Muscle of leg (tissue), 11 donors: Measurements from ENCODE around the gene GNB5. TPM values are rescaled to one million over a fixed set of nuclear protein-coding genes. Genes with fewer than 3 reads are reported as not detected.
A peak's percentile ranks its signal among the peaks of the same experiment; 100 is the strongest.
"Not testable (repeated sequence)": the region's sequence is repeated elsewhere in the genome, so short reads cannot be mapped to it uniquely, and the experiment has no call there.

Source experiments
- DNase-seq: peaks from one replicate; pipeline ENCODE4 v3.0.0; 2013
- H3K27ac ChIP-seq: one replicate; pipeline ENCODE4 v1.5.1; 2013; ENCODE audit warnings: mild to moderate bottlenecking, low read length, control low read depth
- H3K27me3 ChIP-seq: one replicate; pipeline ENCODE4 v1.6.1; 2013; ENCODE audit warnings: low read length; ENCODE audit not compliant: control insufficient read depth, insufficient read depth
- H3K36me3 ChIP-seq: one replicate; pipeline ENCODE4 v1.6.1; 2013; ENCODE audit warnings: low read length; ENCODE audit not compliant: control insufficient read depth, insufficient read depth
- H3K4me1 ChIP-seq: one replicate; pipeline ENCODE4 v1.6.1; 2013; ENCODE audit warnings: low read length; ENCODE audit not compliant: control insufficient read depth, insufficient read depth
- H3K4me3 ChIP-seq: one replicate; pipeline ENCODE4 v1.5.1; 2013; ENCODE audit warnings: low read length, control low read depth
- H3K9me3 ChIP-seq: replicated peaks from 2 replicates; pipeline ENCODE4 v1.6.1; 2013; ENCODE audit warnings: low read depth, low read length; ENCODE audit not compliant: control insufficient read depth
- WGBS: methylation state at CpG from one replicate; pipeline ENCODE4 v1.1.5; 2013; ENCODE audit warnings: missing lambda C conversion rate; ENCODE audit not compliant: insufficient coverage; 5-methylcytosine and 5-hydroxymethylcytosine counted together
- polyA plus RNA-seq, 8 donors: library from polyadenylated mRNA; unstranded; fragments of 120-200 nt; gene quantifications; one replicate each; pipeline versions ENCODE4 v1.2.1 to v1.2.3, GENCODE V29; 2013; ENCODE audit warnings: inconsistent platforms in 1 of 8, low replicate concordance in 1 of 8; ENCODE audit not compliant: insufficient read length in 8 of 8, insufficient read depth in 1 of 8
- total RNA-seq: library from RNA; stranded (reverse); fragments of 120-200 nt; gene quantifications from one replicate; pipeline ENCODE4 v1.2.4, GENCODE V29; 2013

Gene GNB5
- total and polyA plus RNA-seq, 9 donors = 4.7 to 9.8 (median 7.9) TPM

DNA sequence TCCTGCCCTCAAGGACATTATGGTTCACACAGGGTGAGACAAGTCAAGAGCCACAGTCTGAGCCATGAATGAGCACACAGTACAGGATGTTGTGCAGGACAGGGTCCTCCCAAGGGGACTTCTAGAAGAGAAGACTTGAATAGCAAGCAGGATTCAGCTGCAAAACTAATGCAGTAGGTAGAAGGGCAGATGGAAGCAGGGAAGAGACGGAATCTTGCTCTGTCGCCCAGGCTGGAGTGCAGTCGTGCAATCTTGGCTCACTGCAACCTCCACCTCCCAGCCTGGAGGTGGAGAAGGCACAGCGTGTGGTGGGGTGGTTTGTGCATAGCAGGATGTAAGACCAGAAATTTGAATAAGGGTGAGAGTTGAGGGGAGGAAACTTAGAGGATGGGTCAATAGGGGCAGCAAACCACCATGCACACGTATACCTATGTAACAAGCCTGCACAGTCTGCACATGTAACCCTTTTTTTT is 86.6 kb downstream of the GNB5 start:
- 60% methylated on average over 2 of the region's 5 CpGs for WGBS
- no peaks in the 10 kb centered on the region for H3K4me1 ChIP-seq
- no peaks in the 10 kb centered on the region for H3K36me3 ChIP-seq
- DNase-seq = no peak
- H3K27me3 ChIP-seq = no peaks in the 10 kb centered on the region
- H3K27ac ChIP-seq = no peak overlapping the region
- no peak overlapping the region for H3K4me3 ChIP-seq
- H3K9me3 ChIP-seq = no peaks in the 10 kb centered on the region

DNA sequence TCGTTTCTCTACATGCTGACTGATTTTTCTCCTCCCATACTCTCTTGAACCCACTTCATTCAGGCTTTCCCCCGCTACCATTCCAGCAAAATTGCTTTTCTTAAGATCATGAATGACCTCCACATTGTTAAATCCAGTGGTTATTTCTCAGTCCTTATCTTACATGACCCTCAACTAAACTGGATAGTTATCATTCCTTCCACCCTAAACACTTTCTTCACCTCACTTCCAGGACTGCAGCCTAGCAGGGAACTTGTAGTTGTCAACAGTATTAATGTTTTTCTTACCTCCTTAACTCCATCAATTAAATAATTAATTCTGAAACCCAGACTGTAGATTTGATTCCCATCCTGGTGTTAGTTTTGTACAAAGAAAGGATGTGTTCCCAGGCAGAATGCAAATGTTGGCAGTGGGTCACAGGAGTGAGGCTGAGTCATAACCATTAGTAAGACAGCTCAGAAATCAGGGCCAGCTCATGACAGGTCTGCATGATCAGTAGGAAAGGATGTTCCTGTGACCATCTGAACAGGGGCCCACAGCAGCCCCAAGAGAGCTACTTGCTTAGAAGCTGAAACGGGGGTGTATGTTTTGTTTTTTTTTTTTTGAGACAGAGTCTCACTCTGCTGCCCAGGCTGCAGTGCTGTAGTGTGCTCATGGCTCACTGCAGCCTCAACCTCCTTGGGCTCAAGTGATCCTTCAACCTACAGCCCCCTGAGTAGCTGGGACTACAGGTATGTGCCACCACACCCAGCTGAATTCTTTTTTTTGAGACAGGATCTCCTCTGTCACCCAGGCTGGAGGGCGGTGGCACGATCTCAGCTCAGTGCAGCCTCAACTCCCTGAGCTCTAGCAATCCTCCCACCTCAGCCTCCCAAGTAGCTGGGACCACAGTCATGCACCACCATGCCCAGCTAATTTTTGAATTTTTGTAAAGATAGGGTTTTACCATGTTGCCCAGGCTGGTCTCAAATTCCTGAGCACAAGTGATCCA is 87.7 kb downstream of the GNB5 start:
- Histone ChIP-seq H3K9me3 (no peaks in the 10 kb centered on the region), H3K27ac (no peak overlapping the region), H3K27me3 (no peaks in the 10 kb centered on the region), H3K36me3 (no peaks in the 10 kb centered on the region), H3K4me1 (no peaks in the 10 kb centered on the region), H3K4me3 (no peak overlapping the region)
- DNase-seq = peak; percentile 68
- WGBS = 63% methylated on average over 2 of the region's 5 CpGs

DNA sequence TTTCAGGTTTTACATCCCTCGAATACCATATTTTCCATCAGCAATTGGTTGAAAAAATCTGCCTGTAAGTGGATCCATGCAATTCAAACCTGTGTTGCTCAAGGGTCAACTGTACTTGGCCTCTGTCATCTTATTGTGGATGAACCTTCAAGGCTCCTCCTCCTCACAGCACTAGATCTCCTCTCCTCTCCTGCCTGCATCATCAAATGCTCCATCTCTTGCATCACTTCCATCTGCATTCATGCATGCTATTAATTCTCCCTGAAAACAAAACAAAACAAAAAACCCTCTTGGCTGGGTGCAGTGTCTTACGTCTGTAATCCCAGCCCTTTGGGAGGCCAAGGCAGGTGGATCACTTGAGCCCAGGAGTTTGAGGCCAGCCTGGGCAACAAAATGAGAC is 88.7 kb downstream of the GNB5 start:
- no peaks in the 10 kb centered on the region for H3K36me3 ChIP-seq
- H3K4me3 ChIP-seq = no peak overlapping the region
- DNase-seq = peak; percentile 18
- no peak overlapping the region for H3K27ac ChIP-seq
- H3K9me3 ChIP-seq = no peaks in the 10 kb centered on the region
- no peaks in the 10 kb centered on the region for H3K27me3 ChIP-seq
- 42% methylated on average over 2 of the region's 2 CpGs for WGBS
- no peaks in the 10 kb centered on the region for H3K4me1 ChIP-seq

DNA sequence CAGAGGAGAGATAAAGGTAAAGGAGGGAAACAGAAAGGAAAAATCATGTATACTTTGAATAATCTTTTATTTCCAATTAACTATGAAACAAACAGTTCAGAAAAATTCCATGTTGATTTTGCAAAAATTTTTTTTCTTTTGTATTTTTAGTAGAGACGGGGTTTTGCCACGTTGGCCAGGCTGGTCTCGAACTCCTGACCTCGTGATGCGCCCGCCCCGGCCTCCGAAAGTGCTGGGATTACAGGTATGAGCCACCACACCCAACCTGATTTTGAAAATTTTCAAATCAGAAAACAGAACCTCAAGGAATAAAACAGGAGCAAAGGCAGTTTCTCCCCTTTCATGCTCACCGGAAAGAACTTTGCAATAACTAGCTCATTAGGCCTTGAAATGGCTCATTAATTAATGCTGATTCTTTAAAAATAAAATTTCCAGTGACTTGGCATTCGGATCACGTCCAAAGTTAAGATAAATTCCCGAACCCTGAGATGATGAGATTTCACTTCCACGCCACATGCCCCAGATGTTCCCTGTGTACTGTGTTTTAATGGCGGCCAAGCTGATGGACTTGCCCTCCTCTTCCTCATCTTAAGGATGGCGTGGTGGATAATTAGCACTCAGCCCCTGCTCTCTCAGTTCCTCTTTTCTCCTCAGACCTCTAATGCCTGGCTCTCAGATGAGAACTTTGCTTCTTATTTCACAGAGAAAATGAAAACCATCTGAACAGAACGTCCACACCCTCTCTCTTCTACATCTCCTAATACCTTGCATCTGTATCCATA is 89.5 kb downstream of the GNB5 start:
- no peak overlapping the region for H3K4me3 ChIP-seq
- no peak overlapping the region for H3K27ac ChIP-seq
- H3K27me3 ChIP-seq = no peaks in the 10 kb centered on the region
- 71% methylated on average over 4 of the region's 16 CpGs for WGBS
- DNase-seq = no peak
- H3K36me3 ChIP-seq = no peaks in the 10 kb centered on the region
- H3K9me3 ChIP-seq = no peaks in the 10 kb centered on the region
- peaks cover 3% of the 10 kb centered on the region for H3K4me1 ChIP-seq

DNA sequence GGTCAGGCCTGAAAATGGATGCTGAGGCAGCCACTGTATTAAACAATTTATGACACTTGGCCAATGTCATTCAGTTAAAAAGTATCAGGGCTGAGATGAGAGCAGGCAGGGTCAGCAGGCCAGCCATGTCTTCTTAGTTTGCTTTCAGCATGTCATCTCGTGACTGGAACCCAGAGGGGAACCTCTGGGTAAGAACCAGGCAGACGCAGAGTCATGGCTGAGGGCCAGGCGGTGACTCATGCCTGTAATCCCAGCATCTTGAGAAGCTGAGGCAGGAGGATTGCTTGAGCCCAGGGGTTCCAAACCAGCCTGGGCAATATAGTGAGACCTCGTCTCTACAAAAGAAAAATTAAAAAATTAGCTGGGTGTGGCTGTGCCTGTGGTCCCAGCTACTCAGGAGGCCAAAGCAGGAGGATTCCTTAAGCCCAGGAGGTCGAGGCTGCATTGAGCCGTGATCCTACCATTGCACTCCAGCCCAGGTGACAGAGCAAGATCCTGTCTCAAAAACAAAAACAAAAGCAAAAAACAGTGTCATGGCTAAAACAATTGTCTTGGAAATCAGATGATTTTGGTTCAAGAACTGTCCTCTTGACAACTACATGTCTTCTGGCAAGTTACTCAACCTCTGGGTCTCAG is 90.3 kb downstream of the GNB5 start:
- peak; percentile 65 for DNase-seq
- 59% methylated on average over 5 of the region's 6 CpGs for WGBS
- H3K4me1 ChIP-seq = peaks cover 3% of the 10 kb centered on the region
- H3K9me3 ChIP-seq = no peaks in the 10 kb centered on the region
- no peak overlapping the region for H3K27ac ChIP-seq
- H3K4me3 ChIP-seq = no peak overlapping the region
- H3K36me3 ChIP-seq = no peaks in the 10 kb centered on the region
- no peaks in the 10 kb centered on the region for H3K27me3 ChIP-seq

DNA sequence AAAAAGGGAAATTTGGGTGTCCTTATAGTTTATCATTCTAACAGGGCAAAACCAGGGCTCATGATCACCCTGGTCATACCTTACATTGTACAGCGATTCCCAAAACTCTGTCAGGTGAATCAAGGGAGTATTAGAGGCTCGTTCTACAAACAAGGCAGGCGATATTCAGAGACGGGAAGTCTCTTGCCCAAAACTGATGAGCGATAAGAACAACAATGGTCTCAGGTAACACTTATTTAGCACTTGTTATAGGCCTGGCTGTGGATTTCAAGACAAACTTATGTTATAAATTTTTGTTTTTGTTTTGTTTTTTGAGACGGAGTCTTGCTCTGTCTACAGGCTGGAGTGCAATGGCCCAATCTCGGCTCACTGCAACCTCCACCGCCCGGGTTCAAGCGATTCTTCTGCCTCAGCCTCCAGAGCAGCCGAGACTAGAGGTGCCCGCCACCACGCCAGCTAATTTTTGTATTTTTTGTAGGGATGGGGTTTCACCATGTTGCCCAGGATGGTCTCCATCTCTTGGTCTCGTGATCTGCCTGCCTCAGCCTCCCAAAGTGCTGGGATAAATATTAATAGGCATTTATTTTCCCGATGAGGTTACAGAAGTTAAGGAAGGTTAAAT is 91.4 kb downstream of the GNB5 start:
- Histone ChIP-seq H3K4me1 (peaks cover 5% of the 10 kb centered on the region), H3K4me3 (no peak overlapping the region), H3K27me3 (no peaks in the 10 kb centered on the region), H3K27ac (no peak overlapping the region), H3K9me3 (no peaks in the 10 kb centered on the region), H3K36me3 (no peaks in the 10 kb centered on the region)
- 92% methylated on average over 13 of the region's 15 CpGs for WGBS
- no peak for DNase-seq

DNA sequence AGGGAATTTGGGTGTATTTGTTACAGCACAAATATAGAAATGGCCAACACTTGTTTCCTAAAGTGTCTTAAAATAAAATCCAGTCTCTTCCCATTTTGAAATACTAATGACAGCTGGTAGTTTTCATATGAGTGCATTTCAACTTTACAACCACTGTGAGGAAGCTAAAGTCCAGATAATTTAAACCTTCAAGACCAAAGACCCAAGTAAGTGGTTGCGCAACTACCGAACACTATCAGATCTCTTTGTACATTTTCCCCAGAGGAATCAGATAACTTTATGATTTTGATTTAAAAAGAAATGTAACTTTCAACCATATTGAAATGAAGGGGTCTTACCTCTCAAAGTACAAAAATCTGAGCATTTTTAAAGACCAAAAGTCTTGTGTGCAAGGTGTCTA is 92.9 kb downstream of the GNB5 start:
- Histone ChIP-seq H3K36me3 (no peaks in the 10 kb centered on the region), H3K4me3 (no peak overlapping the region), H3K27me3 (no peaks in the 10 kb centered on the region), H3K4me1 (peaks cover 19% of the 10 kb centered on the region), H3K27ac (no peak overlapping the region), H3K9me3 (no peaks in the 10 kb centered on the region)
- WGBS = no CpG with 5 or more reads among the region's 2 CpGs
- DNase-seq = peak; percentile 35

DNA sequence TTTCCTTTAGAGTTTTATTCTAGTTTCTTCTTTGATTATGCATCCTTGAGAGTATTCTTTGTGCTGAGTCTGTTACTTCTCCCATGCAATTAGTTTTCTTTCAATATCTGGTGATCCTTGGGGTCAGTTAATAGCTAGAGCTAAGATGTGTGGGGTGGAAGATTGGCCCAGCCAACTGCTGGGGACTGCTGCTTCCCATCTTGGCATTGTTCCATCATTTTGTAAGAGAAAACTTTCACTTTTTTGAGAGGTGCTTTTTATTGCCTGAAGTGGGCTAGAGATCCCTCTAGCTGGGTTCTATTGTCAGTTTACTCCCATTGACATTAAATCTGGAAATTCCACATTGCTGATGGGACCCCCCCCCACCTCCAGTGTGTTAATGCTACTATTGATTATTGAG is 94.0 kb downstream of the GNB5 start:
- H3K27me3 ChIP-seq = no peaks in the 10 kb centered on the region
- no peaks in the 10 kb centered on the region for H3K36me3 ChIP-seq
- H3K4me1 ChIP-seq = peaks cover 23% of the 10 kb centered on the region
- no peak overlapping the region for H3K4me3 ChIP-seq
- no peak overlapping the region for H3K27ac ChIP-seq
- H3K9me3 ChIP-seq = no peaks in the 10 kb centered on the region
- DNase-seq = peak; percentile 29

DNA sequence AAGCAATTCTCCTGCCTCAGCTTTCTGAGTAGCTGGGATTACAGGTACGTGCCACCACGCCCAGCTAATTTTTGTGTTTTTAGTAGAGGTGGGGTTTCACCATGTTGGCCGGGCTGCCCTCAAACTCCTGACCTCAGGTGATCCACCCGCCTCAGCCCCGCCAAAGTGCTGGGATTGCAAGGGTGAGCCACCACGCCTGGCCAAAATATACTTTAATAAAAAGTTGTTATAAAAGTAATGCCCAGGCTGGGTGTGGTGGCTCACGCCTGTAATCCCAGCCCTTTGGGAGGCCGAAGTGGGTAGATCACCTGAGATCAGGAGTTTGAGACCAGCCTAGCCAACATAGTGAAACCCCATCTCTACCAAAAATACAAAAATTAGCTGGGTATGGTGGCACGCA is 94.7 kb downstream of the GNB5 start:
- not testable (repeated sequence) for H3K36me3 ChIP-seq, H3K9me3 ChIP-seq, H3K4me3 ChIP-seq, H3K27ac ChIP-seq, H3K27me3 ChIP-seq, DNase-seq
- WGBS = 82% methylated on average over 2 of the region's 9 CpGs
- H3K4me1 ChIP-seq = peaks cover 23% of the 10 kb centered on the region
